Vagina (tissue), 2 donors: ENCODE results near the gene TOPAZ1.

Experiments used
- POLR2A ChIP-seq, 2 donors: fragments of 450-650 bp; IDR thresholded peaks; one replicate each; pipeline ENCODE4 v1.6.1; 2017; ENCODE audit warnings: antibody characterized with exemption in 2 of 2, mild to moderate bottlenecking in 2 of 2, moderate library complexity in 2 of 2
- TF ChIP-seq, protein P1 (sequence below), 3 experiments: fragments of 450-650 bp in 2 of 3; fragments of 200-600 bp in 1 of 3; sonication (generic) in 1 of 3; IDR thresholded peaks; one replicate each; pipeline ENCODE4 v1.5.1; 2017 to 2019; ENCODE audit warnings: antibody characterized with exemption in 3 of 3, mild to moderate bottlenecking in 2 of 3, moderate library complexity in 2 of 3

DNA sequence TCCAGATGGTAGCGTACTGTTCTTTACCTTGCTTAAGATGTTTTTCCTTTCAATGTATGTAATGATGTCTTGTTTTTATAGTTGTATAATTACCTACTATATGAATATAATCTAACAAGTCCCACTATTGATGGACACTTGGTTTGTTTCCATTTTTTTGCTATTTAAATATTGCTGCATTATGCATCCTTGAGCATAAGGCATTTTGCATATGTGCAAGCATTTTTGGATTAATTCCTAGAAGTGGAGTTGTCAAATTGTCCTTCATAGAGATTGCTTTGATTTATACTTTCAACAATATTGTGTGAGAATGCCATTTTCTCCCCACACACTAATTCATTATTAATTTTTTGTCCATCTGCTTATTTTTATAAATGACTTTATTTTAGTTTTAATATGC lies 17.7 kb downstream of the TOPAZ1 start:
- TF ChIP-seq, protein P1, sequence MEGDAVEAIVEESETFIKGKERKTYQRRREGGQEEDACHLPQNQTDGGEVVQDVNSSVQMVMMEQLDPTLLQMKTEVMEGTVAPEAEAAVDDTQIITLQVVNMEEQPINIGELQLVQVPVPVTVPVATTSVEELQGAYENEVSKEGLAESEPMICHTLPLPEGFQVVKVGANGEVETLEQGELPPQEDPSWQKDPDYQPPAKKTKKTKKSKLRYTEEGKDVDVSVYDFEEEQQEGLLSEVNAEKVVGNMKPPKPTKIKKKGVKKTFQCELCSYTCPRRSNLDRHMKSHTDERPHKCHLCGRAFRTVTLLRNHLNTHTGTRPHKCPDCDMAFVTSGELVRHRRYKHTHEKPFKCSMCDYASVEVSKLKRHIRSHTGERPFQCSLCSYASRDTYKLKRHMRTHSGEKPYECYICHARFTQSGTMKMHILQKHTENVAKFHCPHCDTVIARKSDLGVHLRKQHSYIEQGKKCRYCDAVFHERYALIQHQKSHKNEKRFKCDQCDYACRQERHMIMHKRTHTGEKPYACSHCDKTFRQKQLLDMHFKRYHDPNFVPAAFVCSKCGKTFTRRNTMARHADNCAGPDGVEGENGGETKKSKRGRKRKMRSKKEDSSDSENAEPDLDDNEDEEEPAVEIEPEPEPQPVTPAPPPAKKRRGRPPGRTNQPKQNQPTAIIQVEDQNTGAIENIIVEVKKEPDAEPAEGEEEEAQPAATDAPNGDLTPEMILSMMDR (IDR thresholded peaks at IDR 0.05) = no peak
- no peak for TF ChIP-seq POLR2A (IDR thresholded peaks at IDR 0.05)
